ENCODE results near the gene RAB3IL1. TPM values are rescaled to one million over a fixed set of nuclear protein-coding genes. Genes with fewer than 3 reads are reported as not detected.

The RAB3IL1 gene
- polyA plus RNA-seq, 3 donors, result 0.13 TPM; not detected in 2

DNA sequence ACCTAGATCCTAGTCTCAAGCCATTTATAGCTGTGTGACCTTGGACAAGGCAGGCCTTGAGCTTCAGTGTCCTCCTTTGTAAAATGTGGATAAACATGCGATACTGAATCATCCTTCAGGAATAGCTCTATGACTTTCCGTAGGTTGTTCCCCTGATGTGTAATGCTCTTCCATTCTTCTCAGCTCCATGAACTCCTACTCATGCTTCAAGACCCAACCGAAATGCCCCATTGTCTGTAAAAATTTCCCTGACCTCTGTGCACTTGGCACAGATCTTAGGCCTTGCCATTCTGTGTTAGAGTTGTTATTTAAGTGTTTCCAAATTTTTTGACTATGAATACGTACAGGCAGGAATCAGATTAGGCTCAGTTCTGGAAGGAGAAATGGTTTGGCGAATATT lies 29.5 kb upstream of the RAB3IL1 start:
- Histone ChIP-seq H3K9ac (ENCODE audit: insufficient read depth, low read length, poor library complexity, severe bottlenecking) (no peak overlapping the region), H2AFZ (ENCODE audit: insufficient read depth, low read depth, low read length, poor library complexity, severe bottlenecking) (no peak overlapping the region), H3K79me2 (ENCODE audit: insufficient read depth, low read length) (no peaks in the 10 kb centered on the region), H3K27ac (ENCODE audit: low read depth in 1 of 2, low read length in 2 of 2) (no peak overlapping the region), H4K20me1 (ENCODE audit: insufficient read depth, low read length) (no peaks in the 10 kb centered on the region), H3K9me3 (replicated peaks in 1 of 2; ENCODE audit: control insufficient read depth in 1 of 2, insufficient read depth in 1 of 2, low read length in 2 of 2) (no peaks in the 10 kb centered on the region), H3K4me2 (replicated peaks; ENCODE audit: extremely low read depth, low read length, poor library complexity, severe bottlenecking) (no peak overlapping the region), H3K4me3 (replicated peaks in 1 of 3; ENCODE audit: low read depth in 2 of 3, low read length in 3 of 3) (no peak overlapping the region), H3K27me3 (ENCODE audit: control insufficient read depth in 2 of 2, insufficient read depth in 2 of 2, low read length in 2 of 2) (no peaks in the 10 kb centered on the region), H3K4me1 (ENCODE audit: control insufficient read depth in 1 of 2, insufficient read depth in 2 of 2, low read length in 2 of 2) (peaks cover 10 to 12% of the 10 kb centered on the region in 2 donors), H3K36me3 (replicated peaks in 1 of 2; ENCODE audit: control insufficient read depth in 1 of 2, insufficient read depth in 2 of 2, low read length in 2 of 2) (no peaks in the 10 kb centered on the region)
- no peak for DNase-seq
- TF ChIP-seq, protein P1, sequence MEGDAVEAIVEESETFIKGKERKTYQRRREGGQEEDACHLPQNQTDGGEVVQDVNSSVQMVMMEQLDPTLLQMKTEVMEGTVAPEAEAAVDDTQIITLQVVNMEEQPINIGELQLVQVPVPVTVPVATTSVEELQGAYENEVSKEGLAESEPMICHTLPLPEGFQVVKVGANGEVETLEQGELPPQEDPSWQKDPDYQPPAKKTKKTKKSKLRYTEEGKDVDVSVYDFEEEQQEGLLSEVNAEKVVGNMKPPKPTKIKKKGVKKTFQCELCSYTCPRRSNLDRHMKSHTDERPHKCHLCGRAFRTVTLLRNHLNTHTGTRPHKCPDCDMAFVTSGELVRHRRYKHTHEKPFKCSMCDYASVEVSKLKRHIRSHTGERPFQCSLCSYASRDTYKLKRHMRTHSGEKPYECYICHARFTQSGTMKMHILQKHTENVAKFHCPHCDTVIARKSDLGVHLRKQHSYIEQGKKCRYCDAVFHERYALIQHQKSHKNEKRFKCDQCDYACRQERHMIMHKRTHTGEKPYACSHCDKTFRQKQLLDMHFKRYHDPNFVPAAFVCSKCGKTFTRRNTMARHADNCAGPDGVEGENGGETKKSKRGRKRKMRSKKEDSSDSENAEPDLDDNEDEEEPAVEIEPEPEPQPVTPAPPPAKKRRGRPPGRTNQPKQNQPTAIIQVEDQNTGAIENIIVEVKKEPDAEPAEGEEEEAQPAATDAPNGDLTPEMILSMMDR (IDR thresholded peaks at IDR 0.05), result no peak
- Mint-ChIP-seq H3K4me1 (peaks cover 17% of the 10 kb centered on the region), H3K9me3 (peaks cover 0 to 1% (median 0%) of the 10 kb centered on the region in 7 donors), H3K4me3 (no peak overlapping the region), H3K27me3 (ENCODE audit: low read depth in 3 of 3) (peaks cover 2 to 5% (median 2%) of the 10 kb centered on the region in 3 donors), H3K27ac (no peak overlapping the region), H3K36me3 (no peaks in the 10 kb centered on the region)
- intact Hi-C loops (cut with micrococcal nuclease), result loop anchor here (1.0 to 5.0 kb wide), 5 partner anchors 44 to 150 kb away; no protein-coding TSS in a partner anchor
- 95% methylated on average over 2 of the region's 5 CpGs for WGBS (ENCODE audit: insufficient coverage)

- Histone ChIP-seq H3K36me3 (replicated peaks in 1 of 2; ENCODE audit: control insufficient read depth in 1 of 2, insufficient read depth in 2 of 2, low read length in 2 of 2) (no peaks in the 10 kb centered on the region), H3K79me2 (ENCODE audit: insufficient read depth, low read length) (no peaks in the 10 kb centered on the region), H3K9ac (ENCODE audit: insufficient read depth, low read length, poor library complexity, severe bottlenecking) (no peak overlapping the region), H3K4me1 (ENCODE audit: control insufficient read depth in 1 of 2, insufficient read depth in 2 of 2, low read length in 2 of 2) (peaks cover 10 to 12% of the 10 kb centered on the region in 2 donors), H2AFZ (ENCODE audit: insufficient read depth, low read depth, low read length, poor library complexity, severe bottlenecking) (no peak overlapping the region), H4K20me1 (ENCODE audit: insufficient read depth, low read length) (no peaks in the 10 kb centered on the region), H3K4me3 (replicated peaks in 1 of 3; ENCODE audit: low read depth in 2 of 3, low read length in 3 of 3) (no peak overlapping the region), H3K4me2 (replicated peaks; ENCODE audit: extremely low read depth, low read length, poor library complexity, severe bottlenecking) (no peak overlapping the region), H3K9me3 (replicated peaks in 1 of 2; ENCODE audit: control insufficient read depth in 1 of 2, insufficient read depth in 1 of 2, low read length in 2 of 2) (no peaks in the 10 kb centered on the region), H3K27me3 (ENCODE audit: control insufficient read depth in 2 of 2, insufficient read depth in 2 of 2, low read length in 2 of 2) (no peaks in the 10 kb centered on the region), H3K27ac (ENCODE audit: low read depth in 1 of 2, low read length in 2 of 2) (no peak overlapping the region)
- H3K36me3 Mint-ChIP-seq, result no peaks in the 10 kb centered on the region
- H3K27me3 Mint-ChIP-seq (ENCODE audit: low read depth in 3 of 3), result peaks cover 2 to 5% (median 4%) of the 10 kb centered on the region in 3 donors
- peaks cover 0 to 1% (median 0%) of the 10 kb centered on the region in 7 donors for H3K9me3 Mint-ChIP-seq
- H3K4me3 Mint-ChIP-seq, result no peak overlapping the region
- peaks cover 17% of the 10 kb centered on the region for H3K4me1 Mint-ChIP-seq
- H3K27ac Mint-ChIP-seq, result no peak overlapping the region
- TF ChIP-seq, protein P1 (IDR thresholded peaks at IDR 0.05), result no peak
- WGBS (ENCODE audit: insufficient coverage), result 96% methylated on average over 12 of the region's 13 CpGs
- DNase-seq, result no peak
- intact Hi-C loops (cut with micrococcal nuclease), result loop anchor here (5.0 kb wide), 3 partner anchors 132 to 148 kb away; no protein-coding TSS in a partner anchor
These were observed 27.8 kb upstream of the RAB3IL1 start for GRCh38 chr11:61945191-61945590.
